Type B pancreatic cell (in vitro differentiated cells): ENCODE results near the gene LYZL4. TPM values are rescaled to one million over a fixed set of nuclear protein-coding genes. Genes with fewer than 3 reads are reported as not detected.

Experiments used
- DNase-seq: peaks from one replicate; pipeline ENCODE4 v3.0.0; 2021; ENCODE audit warnings: mixed read lengths; ENCODE audit not compliant: unreplicated experiment; ENCODE audit errors: extremely low spot score
- H3K27ac Mint-ChIP-seq: 2 replicates; pipeline ENCODE4 v1.8.0; 2021; ENCODE audit warnings: mild to moderate bottlenecking, mixed read lengths
- H3K27me3 Mint-ChIP-seq: 2 replicates; pipeline ENCODE4 v1.8.0; 2021; ENCODE audit warnings: mixed read lengths
- H3K36me3 Mint-ChIP-seq: 2 replicates; pipeline ENCODE4 v1.8.0; 2021; ENCODE audit warnings: mixed read lengths
- H3K4me1 Mint-ChIP-seq: one replicate; pipeline ENCODE4 v1.8.0; 2021; ENCODE audit warnings: mixed read lengths; ENCODE audit not compliant: unreplicated experiment
- H3K4me3 Mint-ChIP-seq: 2 replicates; pipeline ENCODE4 v1.8.0; 2021; ENCODE audit warnings: mild to moderate bottlenecking, mixed read lengths
- H3K9me3 Mint-ChIP-seq: 2 replicates; pipeline ENCODE4 v1.8.0; 2021; ENCODE audit warnings: mixed read lengths
- CTCF ChIP-seq: fragments of 200-600 bp; sonication (generic); conservative IDR thresholded peaks from 2 replicates; pipeline ENCODE4 v1.5.0; 2021; ENCODE audit warnings: antibody characterized with exemption, mild to moderate bottlenecking
- total RNA-seq: library from RNA; stranded (reverse); gene quantifications from 2 replicates; pipeline ENCODE4 v1.2.1, GENCODE V29; 2021; ENCODE audit warnings: low replicate concordance

Gene LYZL4
- total RNA-seq, 1 donor from 2014 or later: not detected

- Mint-ChIP-seq H3K9me3 (peaks cover 9% of the 10 kb centered on the region), H3K27ac (no peak overlapping the region), H3K4me3 (no peak overlapping the region)
Measured at GRCh38 chr3:42369832-42370231, 40.6 kb downstream of the LYZL4 start.

GRCh38 chr3:42369304-42369703, 41.1 kb downstream of the LYZL4 start:
- peaks cover 21% of the 10 kb centered on the region for H3K27me3 Mint-ChIP-seq
- no peak for TF ChIP-seq CTCF
- peak; percentile 48 for DNase-seq
- H3K27ac Mint-ChIP-seq: peak overlapping the region; percentile 37
- peaks cover 4% of the 10 kb centered on the region for H3K4me1 Mint-ChIP-seq
- no peaks in the 10 kb centered on the region for H3K36me3 Mint-ChIP-seq
- H3K9me3 Mint-ChIP-seq: peaks cover 9% of the 10 kb centered on the region
- H3K4me3 Mint-ChIP-seq: no peak overlapping the region

More at GRCh38 chr3:42369832-42370231, 40.6 kb downstream of the LYZL4 start:
- Mint-ChIP-seq H3K27me3 (peaks cover 26% of the 10 kb centered on the region), H3K4me1 (peaks cover 4% of the 10 kb centered on the region), H3K36me3 (no peaks in the 10 kb centered on the region)
- no peak for DNase-seq
- no peak for TF ChIP-seq CTCF

GRCh38 chr3:42368861-42369260, 41.5 kb downstream of the LYZL4 start:
- H3K36me3 Mint-ChIP-seq: no peaks in the 10 kb centered on the region
- peaks cover 4% of the 10 kb centered on the region for H3K4me1 Mint-ChIP-seq
- H3K27ac Mint-ChIP-seq: peak overlapping the region; percentile 37
- peaks cover 18% of the 10 kb centered on the region for H3K27me3 Mint-ChIP-seq
- no peak for DNase-seq
- TF ChIP-seq CTCF: no peak
- H3K4me3 Mint-ChIP-seq: no peak overlapping the region
- peaks cover 9% of the 10 kb centered on the region for H3K9me3 Mint-ChIP-seq

- Mint-ChIP-seq H3K4me3 (no peak overlapping the region), H3K27me3 (peaks cover 14% of the 10 kb centered on the region), H3K27ac (no peak overlapping the region), H3K4me1 (peaks cover 4% of the 10 kb centered on the region), H3K9me3 (peaks cover 9% of the 10 kb centered on the region), H3K36me3 (no peaks in the 10 kb centered on the region)
- TF ChIP-seq CTCF: no peak
- DNase-seq: no peak
Measured at GRCh38 chr3:42367903-42368302, 42.5 kb downstream of the LYZL4 start.

GRCh38 chr3:42366550-42366949, 43.9 kb downstream of the LYZL4 start:
- Mint-ChIP-seq H3K9me3 (peaks cover 9% of the 10 kb centered on the region), H3K4me1 (peaks cover 4% of the 10 kb centered on the region), H3K4me3 (no peak overlapping the region), H3K27ac (no peak overlapping the region), H3K27me3 (peaks cover 9% of the 10 kb centered on the region), H3K36me3 (no peaks in the 10 kb centered on the region)
- DNase-seq: no peak
- TF ChIP-seq CTCF: no peak

- Mint-ChIP-seq H3K36me3 (no peaks in the 10 kb centered on the region), H3K9me3 (no peaks in the 10 kb centered on the region), H3K27ac (no peak overlapping the region), H3K4me3 (no peak overlapping the region), H3K4me1 (no peaks in the 10 kb centered on the region), H3K27me3 (peaks cover 34% of the 10 kb centered on the region)
- no peak for DNase-seq
- TF ChIP-seq CTCF: no peak
Measured at GRCh38 chr3:42357335-42357734, 53.1 kb downstream of the LYZL4 start.
